Caco-2 (cell line): ENCODE data around the gene RPS6KC1. TPM values are rescaled to one million over a fixed set of nuclear protein-coding genes. Genes with fewer than 3 reads are reported as not detected.

Source experiments
- BruUV-seq: library from RNA; stranded (reverse); fragments of 400-500 nt; replicated peaks from 2 replicates; lab custom pipeline; 2021; lab: Mats Ljungman, UMichigan
- CTCF ChIA-PET: fragments of 300-600 bp; sonication (Branson Sonifier 250); formaldehyde crosslinking; loops from one replicate; lab custom pipeline; 2022; ENCODE audit warnings: antibody characterized with exemption; lab: Charles Lee
- POLR2A ChIA-PET: fragments of 300-600 bp; sonication (Branson Sonifier 250); formaldehyde crosslinking; loops from one replicate; lab custom pipeline; 2022; ENCODE audit warnings: antibody characterized with exemption; lab: Charles Lee
- DNase-seq, 2 experiments: peaks; one replicate each; pipeline versions ENCODE4 v3.0.0 to v3.0.0-alpha.2; 2020 to 2022
- H3K27me3 ChIP-seq: replicated peaks from 2 replicates; pipeline ENCODE4 v1.6.0; 2011; ENCODE audit warnings: low read length; ENCODE audit not compliant: control insufficient read depth, insufficient read depth
- H3K36me3 ChIP-seq: 2 replicates; pipeline ENCODE4 v1.5.1; 2011; ENCODE audit warnings: low read length; ENCODE audit not compliant: control insufficient read depth, insufficient read depth
- H3K4me1 ChIP-seq: fragments of 250-450 bp; sonication (Bioruptor Pico); 2 replicates; pipeline ENCODE4 v1.5.1; 2020; ENCODE audit warnings: mild to moderate bottlenecking
- H3K4me3 ChIP-seq: 2 replicates; pipeline ENCODE4 v1.5.1; 2011; ENCODE audit warnings: low read depth, mild to moderate bottlenecking, control low read depth, low read length
- H3K9me3 ChIP-seq: fragments of 250-450 bp; sonication (Bioruptor Pico); 2 replicates; pipeline ENCODE4 v1.5.1; 2020; ENCODE audit warnings: mild to moderate bottlenecking, moderate library complexity
- H3K27ac Mint-ChIP-seq: one replicate; pipeline ENCODE4 v1.8.0; 2022; ENCODE audit warnings: mixed read lengths; ENCODE audit not compliant: unreplicated experiment
- H3K27me3 Mint-ChIP-seq: one replicate; pipeline ENCODE4 v1.8.0; 2022; ENCODE audit warnings: mixed read lengths; ENCODE audit not compliant: insufficient read depth, unreplicated experiment
- H3K36me3 Mint-ChIP-seq: one replicate; pipeline ENCODE4 v1.8.0; 2022; ENCODE audit warnings: mild to moderate bottlenecking, mixed read lengths; ENCODE audit not compliant: insufficient read depth, unreplicated experiment
- H3K4me1 Mint-ChIP-seq: one replicate; pipeline ENCODE4 v1.8.0; 2022; ENCODE audit warnings: low read depth, mixed read lengths; ENCODE audit not compliant: unreplicated experiment
- H3K4me3 Mint-ChIP-seq: one replicate; pipeline ENCODE4 v1.8.0; 2022; ENCODE audit warnings: mild to moderate bottlenecking, moderate library complexity, mixed read lengths; ENCODE audit not compliant: unreplicated experiment
- H3K9me3 Mint-ChIP-seq: one replicate; pipeline ENCODE4 v1.8.0; 2022; ENCODE audit warnings: mixed read lengths; ENCODE audit not compliant: unreplicated experiment
- intact Hi-C: fragments of 100-400 bp; cut with micrococcal nuclease; formaldehyde crosslinking; loops from one replicate; pipeline ENCODE4 v1.10.0; 2022; ENCODE audit not compliant: unreplicated experiment
- total RNA-seq: library from RNA; stranded (reverse); gene quantifications from 2 replicates; pipeline ENCODE4 v1.2.3, GENCODE V29; 2022
- TF ChIP-seq, protein P1 (sequence below), 2 experiments: fragments of 200-600 bp in 1 of 2; IDR thresholded peaks; 1 replicate in 1 of 2; 2 replicates in 1 of 2; pipeline versions ENCODE4 v1.5.1 to v1.8.0; 2011 to 2022; ENCODE audit warnings: antibody characterized with exemption in 1 of 2, control low read depth in 1 of 2, inconsistent platforms in 1 of 2, low read depth in 1 of 2, low read length in 1 of 2, mild to moderate bottlenecking in 1 of 2, moderate library complexity in 1 of 2; ENCODE audit not compliant: insufficient read depth in 1 of 2, severe bottlenecking in 1 of 2, unreplicated experiment in 1 of 2

The RPS6KC1 gene
- total RNA-seq, 1 experiment from 2014 or later: 16.4 TPM

DNA sequence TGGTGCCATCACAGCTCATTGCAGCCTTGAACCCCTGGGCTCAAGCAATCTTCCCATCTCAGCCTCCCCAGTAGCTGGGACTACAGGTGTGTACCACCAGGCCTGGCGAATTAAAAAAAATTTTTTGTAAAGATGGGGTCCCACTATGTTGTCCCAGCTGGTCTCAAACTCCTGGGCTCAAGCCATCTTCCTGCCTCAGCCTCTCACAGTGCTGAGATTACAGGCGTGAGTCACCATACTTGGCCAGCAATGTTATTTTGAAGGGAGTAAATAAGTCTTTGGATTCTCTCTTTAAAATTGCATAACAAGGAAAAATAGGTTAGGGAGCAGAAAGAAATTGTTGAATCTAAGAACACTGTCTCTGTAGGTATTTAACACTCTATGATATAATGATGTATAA lies 111.3 kb downstream of the RPS6KC1 start:
- DNase-seq: no peak
- Histone ChIP-seq H3K36me3 (no peaks in the 10 kb centered on the region), H3K4me1 (no peaks in the 10 kb centered on the region), H3K4me3 (no peak overlapping the region), H3K9me3 (no peaks in the 10 kb centered on the region), H3K27me3 (no peaks in the 10 kb centered on the region)
- no TSS peak for BruUV-seq
- H3K36me3 Mint-ChIP-seq: no peaks in the 10 kb centered on the region
- no peaks in the 10 kb centered on the region for H3K27me3 Mint-ChIP-seq
- H3K27ac Mint-ChIP-seq: no peak overlapping the region
- ChIA-PET POLR2A (interaction anchor here (0.6 kb wide), 1 partner anchor 66 kb away, joined by 4 read pairs; no protein-coding TSS in a partner anchor), CTCF (no interaction called here)
- no peak overlapping the region for H3K4me3 Mint-ChIP-seq
- intact Hi-C loops: no loop called here
- no peaks in the 10 kb centered on the region for H3K4me1 Mint-ChIP-seq
- TF ChIP-seq, protein P1, sequence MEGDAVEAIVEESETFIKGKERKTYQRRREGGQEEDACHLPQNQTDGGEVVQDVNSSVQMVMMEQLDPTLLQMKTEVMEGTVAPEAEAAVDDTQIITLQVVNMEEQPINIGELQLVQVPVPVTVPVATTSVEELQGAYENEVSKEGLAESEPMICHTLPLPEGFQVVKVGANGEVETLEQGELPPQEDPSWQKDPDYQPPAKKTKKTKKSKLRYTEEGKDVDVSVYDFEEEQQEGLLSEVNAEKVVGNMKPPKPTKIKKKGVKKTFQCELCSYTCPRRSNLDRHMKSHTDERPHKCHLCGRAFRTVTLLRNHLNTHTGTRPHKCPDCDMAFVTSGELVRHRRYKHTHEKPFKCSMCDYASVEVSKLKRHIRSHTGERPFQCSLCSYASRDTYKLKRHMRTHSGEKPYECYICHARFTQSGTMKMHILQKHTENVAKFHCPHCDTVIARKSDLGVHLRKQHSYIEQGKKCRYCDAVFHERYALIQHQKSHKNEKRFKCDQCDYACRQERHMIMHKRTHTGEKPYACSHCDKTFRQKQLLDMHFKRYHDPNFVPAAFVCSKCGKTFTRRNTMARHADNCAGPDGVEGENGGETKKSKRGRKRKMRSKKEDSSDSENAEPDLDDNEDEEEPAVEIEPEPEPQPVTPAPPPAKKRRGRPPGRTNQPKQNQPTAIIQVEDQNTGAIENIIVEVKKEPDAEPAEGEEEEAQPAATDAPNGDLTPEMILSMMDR (IDR thresholded peaks at IDR 0.05; ENCODE audit: insufficient read depth in 1 of 2, low read depth in 1 of 2, low read length in 1 of 2, severe bottlenecking in 1 of 2, unreplicated experiment in 1 of 2): no peak
- H3K9me3 Mint-ChIP-seq: no peaks in the 10 kb centered on the region

- no peaks in the 10 kb centered on the region for H3K9me3 Mint-ChIP-seq
- no TSS peak for BruUV-seq
- H3K27ac Mint-ChIP-seq: no peak overlapping the region
- ChIA-PET POLR2A (no interaction called here), CTCF (no interaction called here)
- TF ChIP-seq, protein P1 (IDR thresholded peaks at IDR 0.05; ENCODE audit: insufficient read depth in 1 of 2, low read depth in 1 of 2, low read length in 1 of 2, severe bottlenecking in 1 of 2, unreplicated experiment in 1 of 2): no peak
- intact Hi-C loops: no loop called here
- Histone ChIP-seq H3K36me3 (no peaks in the 10 kb centered on the region), H3K4me1 (no peaks in the 10 kb centered on the region), H3K9me3 (no peaks in the 10 kb centered on the region), H3K4me3 (no peak overlapping the region), H3K27me3 (no peaks in the 10 kb centered on the region)
- no peak overlapping the region for H3K4me3 Mint-ChIP-seq
- no peaks in the 10 kb centered on the region for H3K36me3 Mint-ChIP-seq
- DNase-seq: no peak
- H3K27me3 Mint-ChIP-seq: no peaks in the 10 kb centered on the region
- no peaks in the 10 kb centered on the region for H3K4me1 Mint-ChIP-seq
Measured at GRCh38 chr1:213162862-213163261, 111.8 kb downstream of the RPS6KC1 start.

DNA sequence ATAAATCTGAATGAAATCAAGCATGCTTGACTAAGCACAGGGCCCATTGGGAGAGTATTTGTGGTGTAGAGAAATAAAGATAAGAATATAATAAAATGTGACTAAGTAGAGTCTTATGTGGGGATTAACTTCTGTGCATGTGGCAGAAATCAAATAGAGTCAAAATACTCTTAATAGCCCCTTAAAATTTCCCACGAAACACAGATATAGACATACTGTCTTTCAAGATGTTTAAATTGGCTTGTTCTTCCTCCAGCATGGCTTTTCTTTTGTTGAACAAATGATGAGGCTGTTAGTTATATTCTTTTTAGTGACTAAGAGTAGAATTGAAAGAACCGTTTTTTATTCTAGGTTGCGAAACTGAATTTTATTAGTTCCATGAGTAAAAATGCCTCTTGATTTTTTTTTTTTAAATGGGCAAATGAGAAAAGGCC lies 112.3 kb downstream of the RPS6KC1 start:
- no peak overlapping the region for H3K4me3 ChIP-seq
- no peaks in the 10 kb centered on the region for H3K9me3 Mint-ChIP-seq
- H3K27me3 ChIP-seq: no peaks in the 10 kb centered on the region
- H3K27ac Mint-ChIP-seq: no peak overlapping the region
- DNase-seq: no peak
- intact Hi-C loops: no loop called here
- no peaks in the 10 kb centered on the region for H3K4me1 ChIP-seq
- H3K27me3 Mint-ChIP-seq: no peaks in the 10 kb centered on the region
- no peaks in the 10 kb centered on the region for H3K4me1 Mint-ChIP-seq
- H3K36me3 Mint-ChIP-seq: no peaks in the 10 kb centered on the region
- no peaks in the 10 kb centered on the region for H3K36me3 ChIP-seq
- no peak overlapping the region for H3K4me3 Mint-ChIP-seq
- ChIA-PET CTCF (no interaction called here), POLR2A (no interaction called here)
- H3K9me3 ChIP-seq: no peaks in the 10 kb centered on the region
- BruUV-seq: no TSS peak
- TF ChIP-seq, protein P1 (IDR thresholded peaks at IDR 0.05; ENCODE audit: insufficient read depth in 1 of 2, low read depth in 1 of 2, low read length in 1 of 2, severe bottlenecking in 1 of 2, unreplicated experiment in 1 of 2): no peak
